GM12865 (cell line): ENCODE data around the gene DRD5.
"Not testable (repeated sequence)": the region's sequence is repeated elsewhere in the genome, so short reads cannot be mapped to it uniquely, and the experiment has no call there.

Experiments used
- DNase-seq: peaks from one replicate; pipeline ENCODE4 v3.0.0; 2010; ENCODE audit warnings: low read depth
- H3K4me3 ChIP-seq: 2 replicates; pipeline ENCODE4 v1.5.1; 2011; ENCODE audit warnings: mild to moderate bottlenecking, low read depth, low read length, control low read depth
- CTCF ChIP-seq: IDR thresholded peaks from 2 replicates; pipeline ENCODE4 v1.5.1; 2011; ENCODE audit warnings: low read length, control low read depth, low read depth, inconsistent platforms; ENCODE audit not compliant: insufficient read depth; ENCODE audit errors: missing control alignments

Gene DRD5

GRCh38 chr4:9781343-9782135 is at the start of gene DRD5:
Gene DRD5 (plus strand): TSS chr4:9781634. CDS start chr4:9782030, 396 bp downstream.
- no peak for TF ChIP-seq CTCF
- DNase-seq = no peak
- no peak within 1 kb of the TSS for H3K4me3 ChIP-seq

GRCh38 chr4:9732256-9732655 is 49.2 kb upstream of the DRD5 start:
- not testable (repeated sequence) for DNase-seq, H3K4me3 ChIP-seq

GRCh38 chr4:9735515-9735914 is 45.9 kb upstream of the DRD5 start:
- no peak for TF ChIP-seq CTCF
- no peak for DNase-seq
- no peak overlapping the region for H3K4me3 ChIP-seq

- not testable (repeated sequence) for DNase-seq, H3K4me3 ChIP-seq
These were observed 44.2 kb upstream of the DRD5 start for GRCh38 chr4:9737280-9737679.

- H3K4me3 ChIP-seq, DNase-seq: not testable (repeated sequence)
These were observed 37.6 kb upstream of the DRD5 start for GRCh38 chr4:9743789-9744188.

GRCh38 chr4:9745782-9746181 is 35.7 kb upstream of the DRD5 start:
- DNase-seq = no peak
- no peak overlapping the region for H3K4me3 ChIP-seq
- TF ChIP-seq CTCF = no peak

GRCh38 chr4:9758641-9759317 is 22.7 kb upstream of the DRD5 start:
- no peak for DNase-seq
- no peak for TF ChIP-seq CTCF

GRCh38 chr4:9762823-9763475 is 18.5 kb upstream of the DRD5 start:
- DNase-seq = peak; percentile 85
- peak; percentile 74 for TF ChIP-seq CTCF

More at GRCh38 chr4:9758641-9759317, 22.7 kb upstream of the DRD5 start:
- no peak overlapping the region for H3K4me3 ChIP-seq

More at GRCh38 chr4:9762823-9763475, 18.5 kb upstream of the DRD5 start:
- H3K4me3 ChIP-seq = no peak overlapping the region
